NCI-H1092 (cell line): ENCODE data around the gene ARHGAP25.
A peak's percentile ranks its signal among the peaks of the same experiment; 100 is the strongest.

Experiments used
- DNase-seq: peaks from one replicate; lab custom pipeline; 2025; lab: John Stamatoyannopoulos, UW

ARHGAP25 gene

DNA sequence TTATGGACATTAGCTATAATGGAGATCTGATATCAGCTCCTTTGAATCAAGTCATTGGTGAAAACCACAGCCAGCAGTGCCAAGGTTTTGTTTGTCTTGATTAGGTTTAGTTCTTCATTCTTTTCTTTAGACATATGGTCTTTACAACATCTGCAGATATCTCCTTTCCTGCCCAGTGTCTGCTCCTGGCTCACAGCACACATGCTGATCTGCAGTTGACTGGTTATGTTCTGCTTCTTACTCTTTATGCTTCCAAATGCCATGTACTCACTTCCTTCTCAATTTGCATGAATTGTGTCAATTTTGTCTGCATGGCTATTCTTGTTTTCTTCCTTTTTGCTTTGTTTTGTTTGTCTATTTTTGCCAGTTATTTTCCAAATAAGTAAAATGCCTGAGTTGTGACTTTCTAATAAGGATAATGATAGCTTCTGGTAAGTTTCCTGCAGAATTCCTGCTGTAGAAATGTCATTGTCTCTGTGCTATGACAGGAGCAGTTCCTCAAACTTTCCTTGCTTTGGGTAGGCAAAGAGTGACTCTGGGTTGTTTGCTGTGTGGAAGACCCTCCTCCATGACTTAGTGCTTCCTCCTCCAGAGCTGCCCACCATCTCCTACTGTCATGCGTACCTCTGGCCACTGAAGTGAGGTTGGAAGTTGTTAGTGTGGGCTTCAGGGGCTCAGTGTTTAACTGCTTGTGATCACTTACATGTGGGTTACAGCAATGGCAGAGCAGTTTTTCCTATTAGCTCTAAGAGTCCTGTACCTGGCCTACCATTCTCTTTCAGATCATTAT is 8.2 kb downstream of the ARHGAP25 start:
- DNase-seq, result no peak

DNA sequence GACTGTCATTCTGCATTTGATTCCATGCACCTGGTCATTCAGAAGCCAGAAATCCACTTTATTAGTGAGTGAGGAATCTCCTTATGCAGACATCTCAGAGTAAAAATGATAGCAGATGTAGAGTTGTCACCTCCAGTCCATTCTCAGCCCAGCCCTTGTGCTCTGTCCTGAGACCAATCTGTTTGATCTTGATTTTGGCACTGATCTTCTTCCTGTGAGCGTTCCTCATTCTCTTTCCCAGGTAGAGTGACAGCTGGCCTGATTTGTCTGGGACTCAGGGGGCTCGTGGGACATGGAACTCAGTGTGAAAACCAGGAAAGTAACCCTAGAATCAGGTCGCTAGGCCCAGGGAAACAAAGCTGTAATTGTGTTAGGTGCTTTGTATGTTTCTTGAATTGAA is 8.9 kb downstream of the ARHGAP25 start:
- no peak for DNase-seq

DNA sequence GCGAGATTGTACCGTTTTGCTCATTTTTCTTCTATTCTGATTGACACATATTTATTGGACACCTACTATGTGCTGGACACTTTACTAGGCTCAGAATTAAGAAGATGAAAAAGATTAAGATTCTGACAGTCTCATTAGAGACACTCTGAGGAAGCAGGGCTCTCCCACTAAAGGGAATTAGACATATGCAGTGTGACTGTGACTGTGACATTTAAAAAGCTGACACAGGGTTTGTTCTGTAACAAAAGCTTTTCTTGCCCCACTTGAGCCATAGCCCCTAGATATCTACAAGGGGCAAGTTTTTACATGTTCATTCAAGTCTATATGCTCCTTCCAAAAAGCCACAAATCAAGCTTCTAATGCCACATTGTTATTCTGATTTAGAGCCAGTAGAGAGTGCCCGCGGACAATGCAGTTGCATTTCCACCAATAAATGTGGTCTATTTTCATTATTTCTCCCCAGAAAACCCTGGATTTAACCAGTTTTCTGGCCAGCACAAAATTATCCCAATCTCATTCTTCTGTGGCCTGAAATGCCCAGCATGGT is 9.8 kb downstream of the ARHGAP25 start:
- DNase-seq, result no peak

DNA sequence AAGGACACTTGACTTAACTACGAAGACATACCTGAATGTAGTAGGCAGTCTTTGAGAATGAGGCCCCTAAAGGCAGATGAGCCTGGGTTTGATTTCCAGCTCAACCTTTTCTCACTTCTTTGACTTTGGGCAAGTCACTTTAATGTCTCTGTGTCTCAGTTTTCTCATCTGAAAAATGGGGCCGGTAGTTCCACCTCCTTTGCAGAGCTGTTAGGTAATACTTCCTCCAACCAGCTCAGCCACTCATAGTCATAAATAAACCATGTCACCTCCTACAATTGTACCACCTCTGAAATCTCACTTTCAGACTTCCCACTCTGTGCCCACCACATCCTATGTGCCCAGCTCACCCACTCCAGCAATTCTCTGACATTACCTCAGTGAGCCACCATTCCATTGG is 10.4 kb downstream of the ARHGAP25 start:
- DNase-seq, result no peak

DNA sequence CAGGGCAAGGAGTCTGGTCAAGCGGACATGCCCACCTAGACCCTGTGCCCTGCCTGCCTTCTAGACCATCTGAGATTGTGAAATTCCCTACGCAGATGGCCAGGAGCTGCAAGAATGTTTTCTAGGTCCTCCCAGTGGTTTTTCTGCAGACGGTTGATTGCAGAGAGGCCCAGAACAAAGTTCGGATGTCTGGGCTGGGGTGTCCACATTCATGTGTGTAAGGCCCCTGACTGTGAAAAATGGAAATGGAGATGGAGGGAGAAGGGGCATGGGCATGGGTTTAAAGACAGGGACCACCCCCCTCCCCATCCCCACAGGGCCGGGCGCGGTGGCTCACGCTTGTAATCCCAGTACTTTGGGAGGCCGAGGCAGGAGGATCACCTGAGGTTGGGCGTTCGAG is 11.8 kb downstream of the ARHGAP25 start:
- DNase-seq, result no peak

DNA sequence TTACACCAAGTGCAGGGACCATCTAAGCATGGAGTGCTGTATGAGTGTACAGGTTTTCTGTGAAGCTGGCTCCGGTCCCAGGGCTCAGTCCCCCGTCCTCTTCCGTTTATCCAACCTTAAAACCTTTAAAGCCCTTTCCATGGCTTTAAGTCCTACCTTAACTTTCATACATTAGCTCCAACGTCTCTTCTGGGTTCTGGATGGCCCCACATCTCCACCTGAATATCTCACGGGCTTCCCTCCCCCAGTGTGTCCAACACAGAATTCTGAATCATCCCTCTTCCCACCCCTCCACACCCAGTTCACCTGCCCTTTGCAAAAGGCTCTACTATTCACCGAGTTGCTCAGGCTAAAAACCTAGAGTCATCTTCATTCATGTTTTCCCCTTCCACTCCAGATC is 12.8 kb downstream of the ARHGAP25 start:
- DNase-seq, result no peak

DNA sequence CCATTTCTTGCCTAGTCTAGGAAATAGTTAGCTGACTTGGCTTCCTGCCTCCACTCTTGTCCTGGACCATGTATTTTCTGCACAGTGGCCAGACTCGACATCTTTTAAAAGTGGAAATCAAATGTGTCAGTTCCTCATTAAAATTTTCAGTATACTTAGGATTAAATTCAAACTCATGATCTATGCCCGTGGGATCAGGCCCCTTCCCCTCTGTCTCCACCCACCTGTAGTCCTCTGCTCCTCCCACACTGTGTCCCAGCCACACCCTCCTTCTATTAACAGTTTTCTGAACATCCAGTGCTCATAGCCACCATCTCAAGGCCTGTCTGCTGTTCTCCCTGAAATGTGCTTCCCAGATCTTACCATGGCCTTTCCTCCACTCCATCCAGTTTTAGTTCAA is 13.3 kb downstream of the ARHGAP25 start:
- no peak for DNase-seq

DNA sequence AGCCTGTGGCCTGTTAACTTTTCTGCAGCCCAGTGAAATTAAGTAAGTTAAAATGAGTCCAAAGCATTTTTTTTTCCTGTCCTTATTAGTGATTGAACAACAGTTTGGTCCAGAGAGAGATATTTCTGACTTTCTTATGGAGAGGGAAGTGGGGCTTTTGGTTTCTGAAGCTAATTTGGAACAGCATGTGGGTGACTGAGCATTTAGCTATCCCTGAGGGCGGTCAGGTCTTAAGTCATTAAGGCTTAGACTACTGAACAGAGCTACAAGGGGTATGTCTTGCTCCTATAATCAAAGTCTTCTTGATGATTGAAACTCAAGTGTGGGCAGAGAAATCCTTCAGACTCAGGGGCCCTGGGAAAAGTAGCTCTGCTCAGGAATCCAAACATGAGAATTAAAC is 14.0 kb downstream of the ARHGAP25 start:
- no peak for DNase-seq

DNA sequence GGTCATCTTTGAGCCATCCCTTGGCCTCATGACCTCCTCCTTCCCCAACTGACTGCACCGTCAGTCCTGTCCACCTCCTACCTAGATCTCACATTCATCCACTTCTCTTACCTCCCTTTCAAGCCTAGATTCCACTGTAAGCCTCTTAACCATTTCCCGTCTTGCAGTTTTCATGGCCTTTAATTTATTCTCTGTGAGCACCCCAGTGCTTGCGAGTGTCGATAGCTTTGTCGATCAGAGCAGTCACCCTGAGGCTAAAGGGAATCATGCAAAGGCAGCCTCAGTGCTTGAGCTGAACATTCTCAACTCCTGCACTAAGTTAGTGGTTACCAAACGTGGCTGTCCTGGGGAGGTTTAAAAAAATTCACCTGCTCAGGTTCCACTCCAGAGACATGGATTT is 14.7 kb downstream of the ARHGAP25 start:
- no peak for DNase-seq

DNA sequence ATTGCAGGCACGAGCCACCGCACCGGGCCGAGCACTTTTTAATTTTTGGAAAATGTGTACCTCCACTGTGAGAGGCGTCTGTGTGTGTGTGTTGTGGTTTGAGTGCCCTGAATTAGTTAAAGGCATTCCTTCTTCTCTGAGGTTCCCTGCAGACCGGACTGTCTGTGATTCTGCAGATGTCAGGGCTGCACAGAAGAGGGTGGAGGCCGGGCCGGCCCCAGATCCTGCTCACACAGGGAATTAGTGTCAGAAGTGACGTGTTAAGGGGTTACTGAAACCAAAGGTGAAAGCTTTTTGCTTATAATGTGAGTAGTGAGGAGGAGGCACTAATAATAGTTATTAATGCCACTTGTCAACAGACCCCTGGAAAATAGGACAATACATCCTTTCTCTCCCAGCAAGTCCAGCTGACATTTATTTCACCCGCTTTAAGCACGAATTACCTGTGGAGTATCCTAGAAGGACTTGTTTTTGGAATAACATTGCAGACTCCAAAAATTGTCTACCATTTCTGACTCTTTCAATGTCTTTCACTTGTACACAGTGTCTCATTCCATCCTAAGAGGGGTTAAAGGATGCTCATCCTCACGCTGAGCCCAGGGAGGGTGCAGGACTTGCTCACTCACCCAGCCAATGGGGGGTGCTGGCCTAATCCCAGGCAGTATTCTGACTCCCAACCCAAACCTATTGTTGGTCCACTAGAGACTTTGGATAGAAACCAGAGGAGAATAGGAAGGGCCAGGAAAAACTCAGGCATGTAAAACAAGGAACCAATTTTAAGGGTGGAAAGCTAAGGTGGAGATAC is 16.2 kb downstream of the ARHGAP25 start:
- no peak for DNase-seq

DNA sequence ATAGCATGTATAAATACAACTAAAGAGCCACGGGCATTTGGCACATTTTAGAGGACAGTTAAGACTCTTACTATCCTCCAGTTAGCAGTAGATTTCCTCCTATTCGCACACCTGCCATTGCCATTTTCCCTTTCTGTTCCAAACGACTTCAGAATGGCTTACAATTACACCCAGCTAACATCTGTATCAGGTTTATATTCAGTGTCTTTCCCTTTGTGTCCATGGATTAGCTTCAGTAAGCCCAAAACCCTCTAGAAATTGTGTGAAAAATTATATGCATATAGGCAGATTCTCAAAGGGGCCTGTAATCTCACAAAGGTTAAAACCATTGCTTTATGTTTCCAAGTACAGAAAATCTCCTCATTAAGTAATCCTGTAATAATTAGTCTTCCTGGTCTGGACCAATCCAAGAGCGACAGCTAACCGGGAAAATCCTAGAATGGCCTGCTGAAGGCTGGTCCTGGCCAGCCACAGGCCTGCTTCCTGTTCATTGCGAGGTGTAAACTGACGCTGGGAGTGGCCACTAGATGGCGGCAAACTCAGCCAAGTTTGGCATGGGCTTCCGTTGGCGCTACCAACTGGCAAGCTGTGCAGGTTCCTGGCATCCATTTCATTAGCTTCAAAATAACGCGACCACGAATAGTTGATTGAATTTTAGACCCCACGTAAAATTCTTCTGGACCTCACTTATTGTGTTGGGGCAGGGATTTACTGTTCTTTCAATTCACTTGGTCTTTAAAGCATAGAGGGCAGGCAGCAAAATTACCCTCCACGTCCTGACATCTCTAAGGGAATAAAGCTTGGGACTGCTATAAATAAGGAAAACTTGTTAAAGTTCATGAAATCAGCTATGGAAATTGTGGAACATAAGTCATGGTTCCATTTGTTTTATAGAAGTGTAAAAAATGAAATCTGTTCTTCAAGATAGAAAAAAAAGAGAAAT is 17.1 kb downstream of the ARHGAP25 start:
- peak; percentile 68 for DNase-seq

DNA sequence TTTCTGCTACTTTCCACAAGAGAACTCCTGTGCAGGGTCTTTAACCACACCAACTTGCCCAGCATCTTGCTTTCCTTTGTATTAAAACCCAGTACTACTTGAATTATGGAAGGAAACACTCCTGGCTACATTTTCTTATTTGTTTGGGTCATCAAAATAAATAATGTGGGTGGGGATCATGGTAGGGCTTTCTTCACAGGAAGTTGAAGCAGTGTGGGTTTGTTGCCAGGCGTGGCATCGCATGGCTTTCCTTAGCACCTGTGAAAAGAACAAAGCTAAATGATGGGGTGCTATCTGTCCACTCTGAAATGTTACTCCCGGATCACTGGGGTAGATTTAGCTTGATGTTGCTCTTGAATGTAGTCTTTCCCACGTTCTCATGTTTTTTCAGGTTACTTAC is 18.7 kb downstream of the ARHGAP25 start:
- DNase-seq, result no peak

DNA sequence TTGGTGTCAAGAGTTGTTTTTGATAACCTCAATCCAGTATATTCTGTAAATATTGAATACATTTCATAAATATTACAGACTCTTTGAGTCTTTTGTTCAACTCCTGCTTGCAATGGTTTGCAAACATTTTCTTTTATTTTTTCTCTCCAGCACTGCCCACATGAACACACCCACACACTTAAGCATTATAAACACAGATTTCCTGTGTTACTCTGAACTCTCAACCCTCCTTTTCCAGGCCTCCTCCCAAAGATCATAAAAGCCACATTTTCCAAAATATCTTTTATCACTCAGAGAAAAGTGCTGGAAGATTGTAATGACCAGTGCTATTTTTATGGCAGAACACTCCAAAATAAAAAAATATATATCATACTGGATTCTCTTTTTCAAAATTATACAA is 20.5 kb downstream of the ARHGAP25 start:
- no peak for DNase-seq

DNA sequence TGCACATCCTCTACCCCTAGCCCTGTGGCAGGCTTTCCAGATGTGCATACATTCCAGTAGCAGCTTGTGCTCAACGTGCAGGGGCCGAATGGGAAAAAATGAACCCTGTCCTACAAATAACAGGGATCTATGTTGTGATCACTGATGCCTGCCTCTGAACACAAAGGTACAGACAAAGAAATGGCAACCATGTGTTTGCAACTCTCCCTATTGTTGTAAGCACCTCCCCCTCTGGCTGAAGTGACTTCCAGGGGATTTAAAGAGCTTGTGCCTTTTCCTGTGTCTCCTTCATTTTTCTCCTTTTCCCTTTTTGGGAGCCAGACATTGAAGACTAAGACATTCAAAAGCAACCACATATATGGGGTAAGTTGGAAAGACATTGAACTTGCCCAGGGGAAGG is 21.6 kb downstream of the ARHGAP25 start:
- DNase-seq, result no peak

DNA sequence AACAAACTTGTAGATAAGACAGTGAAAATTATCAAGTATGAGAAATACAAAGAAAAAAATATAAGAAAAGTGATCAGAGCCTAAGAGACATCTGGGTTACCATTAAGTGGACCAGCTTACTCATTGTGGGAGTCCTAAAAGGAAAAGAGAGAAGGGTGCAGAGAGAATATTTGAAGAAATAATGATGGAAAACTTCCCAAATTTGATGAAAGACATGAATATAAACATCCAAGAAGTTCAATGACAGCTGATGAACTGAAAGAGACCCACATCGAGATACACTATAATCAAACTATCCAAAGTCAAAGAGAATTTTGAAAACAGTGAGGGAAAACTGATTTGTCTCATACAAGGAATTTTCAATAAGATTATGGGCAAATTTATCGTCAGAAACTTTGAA is 22.5 kb downstream of the ARHGAP25 start:
- no peak for DNase-seq

DNA sequence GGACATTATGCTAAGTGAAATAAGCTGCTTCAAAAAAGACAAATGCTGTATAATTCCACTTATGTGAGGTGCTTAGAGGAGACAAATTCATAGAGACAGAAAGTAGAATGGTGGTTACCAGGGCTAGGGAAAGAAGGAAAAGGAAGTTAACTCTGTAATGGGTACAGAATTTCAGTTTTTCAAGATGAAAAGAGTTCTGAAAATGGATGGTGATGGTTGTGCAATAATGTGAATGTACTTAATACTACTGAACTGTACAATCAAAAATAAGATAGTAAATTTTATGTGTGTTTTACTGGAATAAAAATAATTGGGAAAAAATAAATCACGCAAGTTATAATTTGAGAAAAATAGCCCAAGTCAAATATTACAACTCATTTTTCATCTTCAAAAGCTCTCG is 27.5 kb downstream of the ARHGAP25 start:
- DNase-seq, result no peak

DNA sequence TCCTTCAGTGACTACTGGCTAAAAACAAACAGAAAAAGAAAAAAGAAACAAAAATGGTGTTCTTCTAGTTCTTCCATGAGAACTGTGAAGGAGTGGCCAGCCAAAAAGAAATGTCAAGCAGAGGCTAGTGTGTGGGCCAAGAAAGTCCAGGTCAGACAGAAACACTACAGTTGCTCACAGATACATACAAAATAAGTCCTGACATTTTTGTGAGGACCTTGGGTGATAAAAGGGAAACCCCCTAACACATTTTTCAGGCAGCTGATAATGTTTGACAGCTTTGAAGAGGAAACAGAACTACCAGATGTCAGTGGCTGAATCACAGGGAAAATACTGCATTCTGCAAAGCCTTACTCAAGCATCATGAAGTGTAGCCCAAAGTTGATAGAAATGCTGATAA is 28.1 kb downstream of the ARHGAP25 start:
- no peak for DNase-seq

DNA sequence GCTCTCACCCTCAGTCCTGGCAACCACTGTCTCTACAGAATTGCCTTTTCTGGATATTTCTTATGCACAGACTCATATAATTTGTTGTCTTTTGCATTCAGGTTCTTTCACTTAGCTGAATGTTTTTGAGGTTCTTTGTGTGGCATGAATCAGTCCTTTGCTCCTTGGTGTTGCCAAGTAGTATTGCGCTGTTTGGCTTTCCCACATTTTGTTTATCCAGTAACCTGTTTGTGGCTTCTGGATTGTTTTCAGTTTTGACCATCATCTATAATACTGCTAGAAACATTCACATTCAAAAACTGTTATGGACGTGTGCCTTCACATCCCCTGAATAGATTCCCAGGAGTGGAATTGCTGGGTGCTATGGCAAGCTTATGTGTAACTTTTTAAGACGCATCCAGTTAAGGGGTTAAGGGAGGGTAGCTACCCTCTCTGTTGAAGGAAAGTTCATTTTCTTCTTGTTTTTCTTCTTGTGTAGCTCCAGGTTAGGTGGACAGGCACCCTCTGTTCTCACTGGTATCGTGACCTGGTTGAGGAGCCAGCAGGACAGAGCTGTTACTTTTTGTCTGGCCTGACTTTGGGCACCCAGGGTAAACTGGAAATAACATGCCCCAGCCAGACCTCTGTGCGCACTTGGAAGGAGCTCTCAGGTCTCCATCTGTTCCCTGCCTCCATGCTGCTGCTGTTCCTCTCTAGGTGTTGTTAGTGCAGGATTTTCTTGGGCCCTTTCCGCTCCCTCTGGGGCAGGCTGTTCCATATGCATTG is 29.6 kb downstream of the ARHGAP25 start:
- DNase-seq, result no peak

DNA sequence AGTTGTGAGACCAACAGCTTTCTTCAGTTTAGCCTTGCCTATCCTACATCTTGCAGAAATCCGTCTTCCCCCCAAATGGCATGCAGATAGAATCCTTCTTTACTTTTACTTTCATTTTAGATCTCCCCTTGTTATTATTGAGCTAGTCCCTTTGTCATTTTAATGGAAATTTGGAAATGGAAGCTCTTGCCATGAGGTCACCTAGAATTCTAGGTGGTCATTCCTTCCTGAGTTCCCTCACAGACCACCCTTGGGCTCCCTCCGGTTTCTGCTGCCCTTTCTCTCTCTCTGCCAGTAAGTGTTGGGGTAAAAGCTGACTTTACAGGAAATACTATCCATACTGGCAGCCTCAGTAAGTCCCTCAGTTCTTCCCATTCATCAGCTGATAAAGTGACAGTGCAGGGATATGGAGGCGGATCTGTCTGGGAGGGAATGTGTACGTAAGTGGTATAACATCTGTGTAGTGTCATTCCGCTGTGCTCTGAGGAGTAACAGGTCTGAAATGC is 30.2 kb downstream of the ARHGAP25 start:
- no peak for DNase-seq

DNA sequence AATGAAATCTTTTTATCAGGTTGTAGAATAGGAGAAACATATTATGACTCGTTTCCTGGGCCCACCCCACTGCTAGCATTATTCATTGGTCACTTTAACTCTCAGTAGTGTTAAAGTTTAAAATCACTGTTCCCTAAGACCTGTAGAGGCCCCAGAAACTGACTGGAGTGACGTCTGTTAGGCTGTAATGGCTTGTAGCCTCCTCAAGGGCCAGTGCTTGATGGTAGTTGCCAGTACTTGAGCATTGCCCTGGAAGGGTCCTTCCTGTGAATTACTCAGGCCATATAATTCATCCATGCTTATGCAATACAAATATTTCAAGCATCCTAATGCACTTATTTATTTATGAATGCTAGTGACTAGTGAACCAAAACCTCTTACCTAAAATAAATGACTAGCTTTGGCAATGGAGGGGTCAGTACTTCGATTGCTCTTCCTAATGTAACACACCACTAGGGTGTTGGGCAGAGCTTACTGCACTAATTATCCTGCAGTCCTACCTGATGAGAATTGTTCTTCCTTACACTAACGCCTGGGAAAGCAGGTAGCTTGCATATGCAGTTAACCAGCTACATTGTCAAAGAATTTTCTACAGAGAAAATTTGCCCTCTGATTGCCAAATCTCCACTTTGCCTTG is 31.2 kb downstream of the ARHGAP25 start:
- no peak for DNase-seq

DNA sequence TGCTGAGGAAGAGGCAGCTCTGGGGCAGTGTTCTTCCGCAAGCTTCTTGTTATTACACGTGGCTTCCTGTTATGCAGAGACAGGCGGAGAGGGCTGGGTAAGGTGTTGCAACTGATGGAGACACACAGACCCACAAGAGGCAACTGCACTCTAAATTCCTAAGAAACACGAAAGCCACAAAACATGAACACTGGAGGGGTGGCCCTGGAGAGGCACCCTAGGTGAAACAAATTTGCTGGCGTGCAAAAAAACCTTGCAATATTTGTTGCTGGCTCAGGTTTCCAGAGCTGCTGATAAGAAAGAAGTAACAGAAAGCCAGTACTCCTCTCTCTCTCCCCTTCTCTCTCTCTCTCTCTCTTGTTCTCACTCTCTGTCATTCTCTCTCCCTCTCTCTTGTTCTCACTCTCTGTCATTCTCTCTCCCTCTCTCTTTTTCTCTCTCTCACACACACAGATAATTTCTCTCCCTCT is 31.8 kb downstream of the ARHGAP25 start:
- no peak for DNase-seq
